GM18873 (cell line): ENCODE results near the gene SH2D3A.
"Not testable (repeated sequence)": the region's sequence is repeated elsewhere in the genome, so short reads cannot be mapped to it uniquely, and the experiment has no call there.

Experiments
- ATAC-seq: cut with Tn5 transposase; IDR thresholded peaks from one replicate; pipeline ENCODE4 v1.9.1; 2021; ENCODE audit warnings: mild to moderate bottlenecking, moderate library complexity, moderate number of reproducible peaks; ENCODE audit not compliant: unreplicated experiment, low FRiP score

Gene SH2D3A

GRCh38 chr19:6710273-6711077 lies 56.8 kb downstream of the SH2D3A start:
- ATAC-seq: no peak

- no peak for ATAC-seq
Measured at GRCh38 chr19:6709549-6709948, 57.7 kb downstream of the SH2D3A start.

- ATAC-seq: not testable (repeated sequence)
Measured at GRCh38 chr19:6708913-6709312, 58.3 kb downstream of the SH2D3A start.

- ATAC-seq: no peak
Measured at GRCh38 chr19:6708346-6708745, 58.9 kb downstream of the SH2D3A start.

DNA sequence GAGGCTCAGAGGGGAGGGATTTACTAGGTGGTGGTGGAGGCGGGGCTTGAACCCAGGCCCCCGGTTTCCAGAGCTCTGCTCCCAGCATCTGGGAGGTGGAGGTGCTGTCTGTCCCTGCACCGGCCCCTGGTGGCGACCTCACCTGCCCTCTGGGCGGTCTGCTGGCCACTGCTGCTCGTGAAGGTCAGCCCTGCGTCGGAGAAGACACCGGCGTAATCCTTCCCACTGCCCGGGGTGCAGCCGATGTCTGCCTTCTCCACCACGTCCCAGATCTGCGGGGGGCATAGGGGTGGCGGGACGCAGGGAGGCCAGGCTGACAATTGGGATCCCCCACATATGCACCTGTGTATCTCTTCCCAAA lies 59.6 kb downstream of the SH2D3A start:
- ATAC-seq: no peak

DNA sequence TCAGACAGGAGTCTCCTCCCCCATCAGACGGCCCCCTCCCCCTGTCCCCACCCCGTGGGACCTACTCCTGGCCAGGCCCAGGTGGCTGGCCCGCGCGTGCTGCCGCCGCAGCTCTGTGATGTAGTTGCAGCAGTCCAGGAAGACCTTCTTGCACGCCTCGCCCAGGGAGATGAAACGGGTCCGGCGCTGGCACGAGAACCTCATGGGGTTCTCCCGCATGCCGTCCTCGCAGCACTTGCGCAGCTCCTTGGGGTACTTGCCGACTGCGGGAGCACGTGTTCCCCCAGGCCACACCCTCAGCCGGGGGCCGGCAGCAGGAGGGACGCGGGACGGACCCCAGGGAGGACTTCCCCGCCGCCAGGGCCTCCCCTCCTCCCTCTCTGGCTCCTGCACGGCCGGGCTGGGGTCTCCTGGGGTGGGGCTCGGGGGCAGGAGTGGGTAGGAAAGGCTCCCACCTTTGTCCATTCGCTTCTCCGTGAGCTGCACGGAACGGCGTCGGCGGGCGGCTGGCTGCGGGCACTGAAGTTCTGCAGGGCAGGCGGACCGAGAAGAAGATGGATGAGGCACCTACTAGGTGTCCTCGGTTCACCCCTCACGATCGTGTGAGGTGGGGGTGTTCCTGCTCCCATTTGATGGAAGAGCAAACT lies 60.1 kb downstream of the SH2D3A start:
- no peak for ATAC-seq

GRCh38 chr19:6706633-6706958 lies 60.6 kb downstream of the SH2D3A start:
- no peak for ATAC-seq

- no peak for ATAC-seq
Measured at GRCh38 chr19:6705931-6706632, 61.2 kb downstream of the SH2D3A start.
